Measurements from ENCODE around the gene ST6GAL1. TPM values are rescaled to one million over a fixed set of nuclear protein-coding genes. Genes with fewer than 3 reads are reported as not detected.
A peak's percentile ranks its signal among the peaks of the same experiment; 100 is the strongest.
"Not testable (repeated sequence)": the region's sequence is repeated elsewhere in the genome, so short reads cannot be mapped to it uniquely, and the experiment has no call there.

ST6GAL1 gene
- total and polyA plus RNA-seq, 4 experiments from 2014 or later = 165 to 232 (median 197) TPM

DNA sequence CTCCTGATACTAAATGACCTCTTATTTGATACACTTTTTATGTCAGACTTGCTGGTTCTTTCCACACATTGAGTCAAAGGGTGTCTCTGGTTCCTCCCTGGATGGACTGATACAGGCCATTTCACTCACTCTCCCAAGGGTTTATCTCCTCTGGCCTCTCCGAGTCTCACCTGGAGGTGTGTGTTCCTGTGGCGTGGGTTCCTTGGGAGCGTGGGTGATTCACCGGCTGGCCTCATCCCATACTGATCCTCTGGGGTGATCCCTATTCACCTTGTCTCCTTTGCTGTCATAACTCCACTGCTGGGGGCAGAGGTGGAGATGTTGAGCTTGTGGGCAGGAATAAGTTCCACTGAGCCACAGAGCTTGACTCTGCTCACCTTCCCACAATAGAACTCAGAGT lies 61.1 kb downstream of the ST6GAL1 start:
- no peaks in the 10 kb centered on the region for H3K9me3 Mint-ChIP-seq
- DNase-seq = no peak
- H3K27ac ChIP-seq (ENCODE audit: low read depth, low read length) = no peak overlapping the region
- H3K27me3 Mint-ChIP-seq = no peaks in the 10 kb centered on the region
- CTCF ChIA-PET (ENCODE audit: partially characterized antibody) = no interaction called here
- H3K4me3 Mint-ChIP-seq = no peak overlapping the region
- peaks cover 44 to 67% (median 56%) of the 10 kb centered on the region in 4 donors for H3K4me1 Mint-ChIP-seq
- H3K9me3 ChIP-seq (ENCODE audit: control insufficient read depth in 1 of 2, low read length in 2 of 2) = no peaks in the 10 kb centered on the region
- POLR2A ChIA-PET (ENCODE audit: partially characterized antibody) = no interaction called here
- H3K27ac Mint-ChIP-seq = peak overlapping the region in 5 of 7 donors; percentile 53 to 82 (median 77)
- no peaks in the 10 kb centered on the region for H3K27me3 ChIP-seq (ENCODE audit: insufficient read depth, low read length)
- peaks cover 21% of the 10 kb centered on the region for H3K36me3 ChIP-seq (ENCODE audit: insufficient read depth, low read length)
- intact Hi-C loops (cut with micrococcal nuclease) = no loop called here
- peaks cover 16% of the 10 kb centered on the region for H3K4me1 ChIP-seq (ENCODE audit: insufficient read depth, low read length)
- H3K36me3 Mint-ChIP-seq = peaks cover 50 to 63% of the 10 kb centered on the region in 2 donors
- no peak overlapping the region for H3K4me3 ChIP-seq (ENCODE audit: low read length in 2 of 2)

DNA sequence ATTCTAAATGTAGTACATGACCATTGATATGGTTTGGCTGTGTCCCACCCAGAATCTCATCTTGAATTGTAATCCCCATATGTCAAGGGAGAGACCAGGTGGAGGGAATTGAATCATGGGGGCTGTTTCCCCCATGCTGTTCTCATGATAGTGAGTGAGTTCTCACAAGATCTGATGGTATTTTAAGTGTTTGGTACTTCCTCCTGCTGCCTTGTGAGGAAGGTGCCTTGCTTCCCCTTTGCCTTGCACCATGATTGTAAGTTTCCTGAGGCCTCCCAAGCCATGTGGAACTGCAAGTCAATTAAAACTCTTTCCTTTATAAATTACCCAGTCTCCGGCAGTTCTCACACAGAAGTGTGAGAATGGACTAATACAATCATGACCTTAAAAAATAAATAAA lies 61.8 kb downstream of the ST6GAL1 start:
- peaks cover 22% of the 10 kb centered on the region for H3K4me1 ChIP-seq (ENCODE audit: insufficient read depth, low read length)
- CTCF ChIA-PET (ENCODE audit: partially characterized antibody); H3K9me3 ChIP-seq (ENCODE audit: control insufficient read depth in 1 of 2, low read length in 2 of 2); H3K4me3 Mint-ChIP-seq; DNase-seq; H3K9me3 Mint-ChIP-seq; H3K27ac ChIP-seq (ENCODE audit: low read depth, low read length); H3K27me3 Mint-ChIP-seq; POLR2A ChIA-PET (ENCODE audit: partially characterized antibody); intact Hi-C loops (cut with micrococcal nuclease); H3K4me3 ChIP-seq (ENCODE audit: low read length in 2 of 2); H3K27me3 ChIP-seq (ENCODE audit: insufficient read depth, low read length): not testable (repeated sequence)
- Mint-ChIP-seq H3K36me3 (peaks cover 50 to 63% of the 10 kb centered on the region in 2 donors), H3K4me1 (peaks cover 46 to 69% (median 57%) of the 10 kb centered on the region in 4 donors), H3K27ac (peak overlapping the region in 2 of 7 donors; percentile 65 to 80)
- H3K36me3 ChIP-seq (ENCODE audit: insufficient read depth, low read length) = peaks cover 20% of the 10 kb centered on the region

DNA sequence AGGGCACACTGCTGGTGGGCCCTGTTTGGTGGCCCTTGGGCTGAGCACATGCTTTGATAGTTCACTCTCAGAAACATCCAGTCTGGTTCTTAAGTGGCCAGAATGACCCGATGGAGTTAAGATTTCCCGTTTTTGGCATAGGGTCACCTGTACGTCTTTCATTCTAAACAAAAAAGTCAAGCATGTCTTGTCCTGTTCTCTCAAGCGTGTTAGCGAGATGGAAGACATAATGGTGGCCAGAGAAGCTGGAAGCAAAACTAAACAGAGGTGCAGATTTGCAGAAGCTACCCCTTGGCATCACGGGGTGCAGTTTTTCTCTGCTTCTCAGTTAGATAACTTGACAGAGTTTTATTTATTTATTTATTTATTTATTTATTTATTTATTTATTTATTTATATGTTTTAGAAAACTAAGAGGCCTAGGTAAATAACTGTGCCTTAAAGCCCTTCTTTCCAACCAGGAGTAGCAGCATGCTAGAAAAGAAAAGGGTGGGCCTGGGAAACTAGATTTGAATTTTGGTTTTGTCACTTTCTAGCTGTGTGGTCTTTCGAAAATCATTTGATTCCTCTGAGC lies 63.0 kb downstream of the ST6GAL1 start:
- H3K27me3 Mint-ChIP-seq = no peaks in the 10 kb centered on the region
- H3K9me3 ChIP-seq (ENCODE audit: control insufficient read depth in 1 of 2, low read length in 2 of 2) = no peaks in the 10 kb centered on the region
- H3K4me3 Mint-ChIP-seq = no peak overlapping the region
- intact Hi-C loops (cut with micrococcal nuclease) = no loop called here
- H3K36me3 ChIP-seq (ENCODE audit: insufficient read depth, low read length) = peaks cover 20% of the 10 kb centered on the region
- no peaks in the 10 kb centered on the region for H3K27me3 ChIP-seq (ENCODE audit: insufficient read depth, low read length)
- ChIA-PET POLR2A (ENCODE audit: partially characterized antibody) (no interaction called here), CTCF (ENCODE audit: partially characterized antibody) (interaction anchor here (0.5 to 1.4 kb wide), 4 partner anchors 24 to 144 kb away, joined by 3 to 4 read pairs (median 3); no protein-coding TSS in a partner anchor)
- H3K36me3 Mint-ChIP-seq = peaks cover 43 to 61% of the 10 kb centered on the region in 2 donors
- H3K4me1 ChIP-seq (ENCODE audit: insufficient read depth, low read length) = peaks cover 29% of the 10 kb centered on the region
- H3K9me3 Mint-ChIP-seq = no peaks in the 10 kb centered on the region
- no peak overlapping the region for H3K27ac ChIP-seq (ENCODE audit: low read depth, low read length)
- H3K27ac Mint-ChIP-seq = peak overlapping the region in 4 of 7 donors; percentile 62 to 77 (median 72)
- H3K4me3 ChIP-seq (ENCODE audit: low read length in 2 of 2) = no peak overlapping the region
- DNase-seq = no peak
- peaks cover 44 to 65% (median 54%) of the 10 kb centered on the region in 4 donors for H3K4me1 Mint-ChIP-seq

DNA sequence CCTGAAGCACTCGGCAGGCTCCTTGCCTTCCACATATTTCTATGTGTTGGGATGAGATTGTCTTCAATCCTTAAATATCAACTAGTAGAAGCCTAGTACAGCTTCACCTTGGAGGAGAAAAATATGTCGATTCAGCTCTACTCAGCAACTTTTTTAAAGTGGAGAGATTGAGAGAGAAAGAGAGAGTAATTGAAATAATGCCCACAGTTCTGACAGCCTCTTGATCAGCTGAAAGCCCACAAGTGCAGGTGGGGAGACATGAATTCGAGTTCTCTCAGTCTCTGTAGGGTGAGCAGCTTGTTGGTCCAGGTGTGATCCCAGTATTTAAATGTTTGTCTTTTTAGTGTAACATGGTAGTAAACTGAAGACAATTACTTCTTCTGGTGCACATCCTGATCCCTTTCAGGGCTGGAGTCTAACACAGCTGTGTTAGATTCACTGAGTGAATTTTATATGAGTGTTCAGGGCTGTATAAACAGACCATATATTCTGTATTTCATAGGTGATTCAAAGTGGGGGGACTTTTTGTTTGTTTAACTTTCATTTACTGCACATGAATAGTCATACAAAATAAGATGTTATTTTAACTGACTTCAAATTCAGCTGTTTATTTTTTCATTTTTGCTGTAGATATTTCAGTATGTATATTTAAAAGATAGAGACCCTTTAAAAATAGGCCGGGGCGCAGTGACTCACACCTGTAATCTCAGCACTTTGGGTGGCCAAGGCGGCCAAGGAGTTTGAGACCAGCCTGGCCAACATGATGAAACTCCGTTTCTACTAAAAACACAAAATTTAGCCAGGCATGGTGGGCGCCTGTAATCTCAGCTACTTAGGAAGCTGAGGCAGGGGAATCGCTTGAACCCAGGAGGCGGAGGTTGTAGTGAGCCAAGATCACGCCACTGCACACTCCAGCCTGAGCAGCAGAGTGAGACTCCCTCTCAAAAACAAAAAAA lies 64.0 kb downstream of the ST6GAL1 start:
- Mint-ChIP-seq H3K36me3 (peaks cover 38 to 56% of the 10 kb centered on the region in 2 donors), H3K27me3 (no peaks in the 10 kb centered on the region), H3K9me3 (no peaks in the 10 kb centered on the region), H3K4me3 (no peak overlapping the region), H3K27ac (peak overlapping the region; percentile 6 to 77 (median 76)), H3K4me1 (peaks cover 40 to 63% (median 51%) of the 10 kb centered on the region in 4 donors)
- Histone ChIP-seq H3K4me1 (ENCODE audit: insufficient read depth, low read length) (peaks cover 29% of the 10 kb centered on the region), H3K27ac (ENCODE audit: low read depth, low read length) (no peak overlapping the region), H3K27me3 (ENCODE audit: insufficient read depth, low read length) (no peaks in the 10 kb centered on the region), H3K9me3 (ENCODE audit: control insufficient read depth in 1 of 2, low read length in 2 of 2) (no peaks in the 10 kb centered on the region), H3K4me3 (ENCODE audit: low read length in 2 of 2) (no peak overlapping the region), H3K36me3 (ENCODE audit: insufficient read depth, low read length) (peaks cover 20% of the 10 kb centered on the region)
- intact Hi-C loops (cut with micrococcal nuclease) = no loop called here
- ChIA-PET CTCF (ENCODE audit: partially characterized antibody) (interaction anchor here (0.7 to 1.4 kb wide), 2 partner anchors 25 to 145 kb away, joined by 3 to 4 read pairs; no protein-coding TSS in a partner anchor), POLR2A (ENCODE audit: partially characterized antibody) (no interaction called here)
- no peak for DNase-seq

DNA sequence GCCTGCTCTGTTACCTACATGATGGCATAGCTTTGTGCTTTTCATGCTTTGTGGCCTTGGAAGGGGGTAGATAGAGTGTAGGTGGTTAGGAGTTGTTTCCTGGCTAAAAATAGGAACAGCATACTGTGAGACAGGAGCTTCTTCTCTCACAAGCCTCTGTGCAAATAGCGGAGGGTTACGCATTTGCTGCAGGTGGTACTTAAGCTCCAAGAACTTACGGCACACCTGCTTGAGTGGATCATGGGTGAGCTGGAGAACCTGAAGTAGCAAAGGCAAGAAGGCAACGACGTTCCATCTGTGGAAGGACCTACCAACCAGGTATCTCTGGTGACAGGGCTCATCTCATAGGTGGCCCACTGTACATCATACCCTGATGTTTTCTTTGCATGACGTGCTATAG lies 66.0 kb downstream of the ST6GAL1 start:
- DNase-seq = no peak
- Histone ChIP-seq H3K27ac (ENCODE audit: low read depth, low read length) (no peak overlapping the region), H3K4me3 (ENCODE audit: low read length in 2 of 2) (no peak overlapping the region), H3K4me1 (ENCODE audit: insufficient read depth, low read length) (peaks cover 39% of the 10 kb centered on the region), H3K9me3 (ENCODE audit: control insufficient read depth in 1 of 2, low read length in 2 of 2) (no peaks in the 10 kb centered on the region), H3K27me3 (ENCODE audit: insufficient read depth, low read length) (no peaks in the 10 kb centered on the region), H3K36me3 (ENCODE audit: insufficient read depth, low read length) (peaks cover 13% of the 10 kb centered on the region)
- intact Hi-C loops (cut with micrococcal nuclease) = no loop called here
- no peaks in the 10 kb centered on the region for H3K9me3 Mint-ChIP-seq
- H3K27me3 Mint-ChIP-seq = no peaks in the 10 kb centered on the region
- ChIA-PET POLR2A (ENCODE audit: partially characterized antibody) (interaction anchor here (0.6 to 1.2 kb wide), 2 partner anchors 10 kb away, joined by 3 read pairs; no protein-coding TSS in a partner anchor), CTCF (ENCODE audit: partially characterized antibody) (interaction anchor here (1.3 kb wide), 1 partner anchor 30 kb away, joined by 5 read pairs; no protein-coding TSS in a partner anchor)
- peaks cover 32 to 49% of the 10 kb centered on the region in 2 donors for H3K36me3 Mint-ChIP-seq
- no peak overlapping the region for H3K4me3 Mint-ChIP-seq
- peaks cover 39 to 65% (median 56%) of the 10 kb centered on the region in 4 donors for H3K4me1 Mint-ChIP-seq
- H3K27ac Mint-ChIP-seq = peak overlapping the region; percentile 3 to 65 (median 49)

DNA sequence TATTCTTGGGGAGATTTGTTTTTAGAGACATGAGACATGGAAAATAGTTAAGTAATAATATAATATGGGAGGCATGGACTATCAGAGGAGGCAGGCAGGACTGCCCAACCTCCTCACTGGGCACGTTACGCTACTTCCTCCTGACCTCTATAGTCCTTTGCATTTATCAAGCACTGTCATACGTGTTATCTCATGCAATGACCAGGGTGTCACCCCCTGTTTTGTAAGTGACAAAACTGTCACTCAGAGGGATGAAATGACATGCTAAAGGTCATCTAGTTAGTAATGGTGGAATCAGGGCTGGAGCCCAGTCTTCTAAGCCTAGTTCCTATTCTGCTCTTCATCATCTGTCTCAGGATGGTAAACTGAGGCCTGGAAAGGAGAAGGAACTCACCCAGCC lies 66.7 kb downstream of the ST6GAL1 start:
- Mint-ChIP-seq H3K9me3 (no peaks in the 10 kb centered on the region), H3K27me3 (no peaks in the 10 kb centered on the region), H3K27ac (peak overlapping the region in 6 of 7 donors; percentile 26 to 81 (median 65)), H3K36me3 (peaks cover 28 to 43% of the 10 kb centered on the region in 2 donors), H3K4me1 (peaks cover 38 to 63% (median 53%) of the 10 kb centered on the region in 4 donors), H3K4me3 (no peak overlapping the region)
- Histone ChIP-seq H3K4me1 (ENCODE audit: insufficient read depth, low read length) (peaks cover 42% of the 10 kb centered on the region), H3K9me3 (ENCODE audit: control insufficient read depth in 1 of 2, low read length in 2 of 2) (no peaks in the 10 kb centered on the region), H3K27ac (ENCODE audit: low read depth, low read length) (no peak overlapping the region), H3K4me3 (ENCODE audit: low read length in 2 of 2) (no peak overlapping the region), H3K27me3 (ENCODE audit: insufficient read depth, low read length) (no peaks in the 10 kb centered on the region), H3K36me3 (ENCODE audit: insufficient read depth, low read length) (peaks cover 6% of the 10 kb centered on the region)
- intact Hi-C loops (cut with micrococcal nuclease) = no loop called here
- DNase-seq = no peak
- POLR2A ChIA-PET (ENCODE audit: partially characterized antibody) = no interaction called here
- CTCF ChIA-PET (ENCODE audit: partially characterized antibody) = no interaction called here

DNA sequence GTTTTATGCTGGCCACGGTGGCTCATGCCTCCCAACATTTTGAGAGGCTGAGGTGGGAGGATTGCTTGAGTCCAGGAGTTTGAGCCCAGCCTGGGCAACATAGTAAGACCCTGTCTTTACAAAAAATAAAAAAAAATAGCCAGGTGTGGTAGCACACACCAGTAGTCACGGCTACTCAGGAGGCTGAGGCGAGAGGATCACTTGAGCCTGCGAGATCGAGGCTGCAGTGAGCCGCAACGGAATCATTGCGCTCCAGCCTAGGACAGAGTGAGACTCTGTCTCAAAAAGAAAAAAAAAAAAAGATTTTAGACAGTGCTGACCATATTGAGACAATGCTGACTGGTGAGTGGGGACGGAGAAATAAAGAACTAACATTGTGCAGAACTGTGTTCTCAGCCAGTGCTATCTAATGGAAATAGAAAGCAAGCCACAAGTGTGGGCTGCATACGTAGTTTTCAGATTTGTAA lies 67.2 kb downstream of the ST6GAL1 start:
- Mint-ChIP-seq H3K36me3 (peaks cover 31 to 46% of the 10 kb centered on the region in 2 donors), H3K27ac (peak overlapping the region in 5 of 7 donors; percentile 47 to 72 (median 64)), H3K27me3 (no peaks in the 10 kb centered on the region), H3K4me3 (no peak overlapping the region), H3K9me3 (no peaks in the 10 kb centered on the region), H3K4me1 (peaks cover 43 to 66% (median 55%) of the 10 kb centered on the region in 4 donors)
- intact Hi-C loops (cut with micrococcal nuclease) = no loop called here
- H3K27ac ChIP-seq (ENCODE audit: low read depth, low read length) = no peak overlapping the region
- DNase-seq = no peak
- peaks cover 6% of the 10 kb centered on the region for H3K36me3 ChIP-seq (ENCODE audit: insufficient read depth, low read length)
- CTCF ChIA-PET (ENCODE audit: partially characterized antibody) = no interaction called here
- H3K4me3 ChIP-seq (ENCODE audit: low read length in 2 of 2) = no peak overlapping the region
- peaks cover 47% of the 10 kb centered on the region for H3K4me1 ChIP-seq (ENCODE audit: insufficient read depth, low read length)
- H3K27me3 ChIP-seq (ENCODE audit: insufficient read depth, low read length) = no peaks in the 10 kb centered on the region
- POLR2A ChIA-PET (ENCODE audit: partially characterized antibody) = interaction anchor here (3.2 kb wide), 1 partner anchor 29 kb away, joined by 21 read pairs; no protein-coding TSS in a partner anchor
- H3K9me3 ChIP-seq (ENCODE audit: control insufficient read depth in 1 of 2, low read length in 2 of 2) = no peaks in the 10 kb centered on the region

All from CD4-positive, alpha-beta memory T cell (primary cell).